SK-N-MC (cell line): ENCODE results near the gene CTNND2.

Experiments
- EZH2 ChIP-seq: fragments of 200-600 bp; sonication (generic); IDR thresholded peaks from one replicate; pipeline ENCODE4 v1.6.1; 2017; ENCODE audit warnings: antibody characterized with exemption
- POLR2AphosphoS5 ChIP-seq: IDR thresholded peaks from 2 replicates; pipeline ENCODE4 v1.6.1; 2012; ENCODE audit warnings: mild to moderate bottlenecking, low read depth, low read length, borderline replicate concordance

GRCh38 chr5:11602298-11602697, 301.9 kb downstream of the CTNND2 start:
- TF ChIP-seq POLR2AphosphoS5 (no peak), EZH2 (no peak)
